Testis (tissue), 2 donors: ENCODE measurements around the gene MYH9.

Experiments used
- POLR2A ChIP-seq: fragments of 450-650 bp; IDR thresholded peaks from one replicate; pipeline ENCODE4 v1.6.1; 2017; ENCODE audit warnings: antibody characterized with exemption, mild to moderate bottlenecking, moderate library complexity
- TF ChIP-seq, protein P1 (sequence below), 3 experiments: fragments of 450-650 bp in 2 of 3; fragments of 200-600 bp in 1 of 3; sonication (generic) in 1 of 3; IDR thresholded peaks; one replicate each; pipeline ENCODE4 v1.5.1; 2016 to 2019; ENCODE audit warnings: antibody characterized with exemption in 3 of 3, mild to moderate bottlenecking in 2 of 3, moderate library complexity in 1 of 3

GRCh38 chr22:36383110-36383581 is 4.6 kb downstream of the MYH9 start:
- TF ChIP-seq, protein P1, sequence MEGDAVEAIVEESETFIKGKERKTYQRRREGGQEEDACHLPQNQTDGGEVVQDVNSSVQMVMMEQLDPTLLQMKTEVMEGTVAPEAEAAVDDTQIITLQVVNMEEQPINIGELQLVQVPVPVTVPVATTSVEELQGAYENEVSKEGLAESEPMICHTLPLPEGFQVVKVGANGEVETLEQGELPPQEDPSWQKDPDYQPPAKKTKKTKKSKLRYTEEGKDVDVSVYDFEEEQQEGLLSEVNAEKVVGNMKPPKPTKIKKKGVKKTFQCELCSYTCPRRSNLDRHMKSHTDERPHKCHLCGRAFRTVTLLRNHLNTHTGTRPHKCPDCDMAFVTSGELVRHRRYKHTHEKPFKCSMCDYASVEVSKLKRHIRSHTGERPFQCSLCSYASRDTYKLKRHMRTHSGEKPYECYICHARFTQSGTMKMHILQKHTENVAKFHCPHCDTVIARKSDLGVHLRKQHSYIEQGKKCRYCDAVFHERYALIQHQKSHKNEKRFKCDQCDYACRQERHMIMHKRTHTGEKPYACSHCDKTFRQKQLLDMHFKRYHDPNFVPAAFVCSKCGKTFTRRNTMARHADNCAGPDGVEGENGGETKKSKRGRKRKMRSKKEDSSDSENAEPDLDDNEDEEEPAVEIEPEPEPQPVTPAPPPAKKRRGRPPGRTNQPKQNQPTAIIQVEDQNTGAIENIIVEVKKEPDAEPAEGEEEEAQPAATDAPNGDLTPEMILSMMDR (IDR thresholded peaks at IDR 0.05) = no peak
- TF ChIP-seq POLR2A = no peak
